ENCODE data around the gene ACTN1.
"Not testable (repeated sequence)": the region's sequence is repeated elsewhere in the genome, so short reads cannot be mapped to it uniquely, and the experiment has no call there.

ACTN1 gene

DNA sequence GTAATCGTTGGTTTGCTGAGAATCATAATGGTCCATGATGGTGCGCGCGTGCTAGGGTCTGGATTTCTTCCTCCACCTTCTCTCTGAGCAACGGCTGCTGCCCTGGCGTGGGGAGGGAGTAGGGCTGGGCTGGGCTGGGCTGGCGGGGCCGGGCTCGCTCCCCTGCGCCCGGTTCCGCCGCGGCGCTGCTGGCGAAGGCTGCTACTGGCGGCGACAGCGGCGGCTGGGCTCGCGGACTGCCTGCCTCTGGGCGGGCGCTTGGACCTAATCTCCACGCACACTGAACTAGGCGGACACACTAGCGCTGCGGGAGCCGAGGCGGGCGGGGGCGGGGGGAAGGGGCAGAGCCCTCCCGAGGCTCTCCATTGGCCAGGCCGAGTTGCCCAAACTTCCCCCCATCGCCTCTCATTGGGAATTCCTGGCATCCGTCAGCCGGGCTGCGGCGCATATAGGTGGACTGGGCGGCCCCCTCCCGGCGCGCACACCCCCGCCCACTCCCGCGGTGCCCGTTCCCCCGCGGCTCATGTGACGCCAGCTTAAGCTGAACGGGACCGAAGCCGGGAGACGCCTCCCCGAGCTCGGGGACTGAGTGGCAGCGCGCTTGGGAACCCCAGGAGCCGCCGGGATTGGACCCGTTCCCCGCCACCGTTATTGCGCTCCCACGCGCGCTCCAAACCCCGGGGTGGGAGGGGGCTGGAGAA is at the start of gene ACTN1:
ACTN1 (minus strand) TSS at position 282 of the 701 bp plus-strand sequence; CDS start at position 36, 246 bp downstream.
- in situ Hi-C loops (cut with MboI; ENCODE audit: low sequenced_read_pairs) = no loop called here

DNA sequence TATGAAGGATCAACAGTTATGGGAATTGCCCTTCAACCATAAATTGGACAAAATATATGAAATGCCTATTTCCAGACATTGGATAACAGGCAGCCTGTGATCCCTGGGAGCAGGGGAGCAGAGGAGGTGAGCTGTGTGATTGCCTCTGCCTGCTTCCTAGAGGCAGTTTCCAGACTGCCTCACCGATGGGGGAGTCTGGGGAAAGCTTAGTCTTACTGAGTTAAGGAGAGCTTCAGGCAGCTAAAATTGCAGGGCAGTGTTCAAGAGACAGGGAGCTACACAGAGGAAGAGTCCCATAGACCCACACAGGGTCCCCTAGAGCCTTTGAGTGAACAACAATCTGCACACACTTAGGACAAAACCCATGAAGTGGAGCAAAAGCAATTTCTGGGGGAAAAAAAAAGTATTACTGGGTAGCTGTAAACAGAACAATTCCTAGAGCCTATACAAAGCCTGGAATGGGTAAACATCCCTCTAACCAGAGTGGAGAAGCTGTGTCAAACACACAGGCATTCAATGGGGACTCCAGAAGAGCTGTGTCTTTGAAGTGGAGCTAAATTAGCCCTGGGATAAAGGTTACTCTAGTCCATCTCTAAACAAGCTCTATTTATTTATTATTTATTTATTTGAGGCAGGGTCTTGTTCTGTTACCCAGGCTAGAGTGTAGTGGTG is 48.3 kb upstream of the ACTN1 start:
- in situ Hi-C loops (cut with MboI; ENCODE audit: low sequenced_read_pairs) = no loop called here

- in situ Hi-C loops (cut with MboI; ENCODE audit: low sequenced_read_pairs) = no loop called here
Observed at GRCh38 chr14:69023035-69023434, 43.9 kb upstream of the ACTN1 start.

- in situ Hi-C loops (cut with MboI; ENCODE audit: low sequenced_read_pairs) = not testable (repeated sequence)
Observed at GRCh38 chr14:69022093-69022492, 43.0 kb upstream of the ACTN1 start.

DNA sequence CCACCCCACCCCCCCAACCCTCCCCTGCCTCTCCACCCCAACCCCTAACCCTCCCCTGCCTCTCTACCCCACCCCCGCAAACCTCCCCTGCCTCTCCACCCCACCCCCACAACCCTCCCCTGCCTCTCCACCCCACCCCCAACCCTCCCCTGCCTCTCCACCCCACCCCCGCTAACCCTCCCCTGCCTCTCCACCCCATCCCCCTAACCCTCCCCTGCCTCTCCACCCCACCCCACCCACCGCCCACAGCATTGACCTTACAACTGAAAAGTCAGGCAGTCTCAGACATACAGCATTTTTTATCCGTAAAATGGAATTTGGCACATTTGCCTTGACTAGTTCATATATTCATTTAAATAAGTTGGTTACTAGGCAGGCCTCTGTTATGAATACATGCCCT is 38.6 kb upstream of the ACTN1 start:
- in situ Hi-C loops (cut with MboI; ENCODE audit: low sequenced_read_pairs) = no loop called here

GRCh38 chr14:69014829-69015259 is 35.7 kb upstream of the ACTN1 start:
- in situ Hi-C loops (cut with MboI; ENCODE audit: low sequenced_read_pairs) = no loop called here

DNA sequence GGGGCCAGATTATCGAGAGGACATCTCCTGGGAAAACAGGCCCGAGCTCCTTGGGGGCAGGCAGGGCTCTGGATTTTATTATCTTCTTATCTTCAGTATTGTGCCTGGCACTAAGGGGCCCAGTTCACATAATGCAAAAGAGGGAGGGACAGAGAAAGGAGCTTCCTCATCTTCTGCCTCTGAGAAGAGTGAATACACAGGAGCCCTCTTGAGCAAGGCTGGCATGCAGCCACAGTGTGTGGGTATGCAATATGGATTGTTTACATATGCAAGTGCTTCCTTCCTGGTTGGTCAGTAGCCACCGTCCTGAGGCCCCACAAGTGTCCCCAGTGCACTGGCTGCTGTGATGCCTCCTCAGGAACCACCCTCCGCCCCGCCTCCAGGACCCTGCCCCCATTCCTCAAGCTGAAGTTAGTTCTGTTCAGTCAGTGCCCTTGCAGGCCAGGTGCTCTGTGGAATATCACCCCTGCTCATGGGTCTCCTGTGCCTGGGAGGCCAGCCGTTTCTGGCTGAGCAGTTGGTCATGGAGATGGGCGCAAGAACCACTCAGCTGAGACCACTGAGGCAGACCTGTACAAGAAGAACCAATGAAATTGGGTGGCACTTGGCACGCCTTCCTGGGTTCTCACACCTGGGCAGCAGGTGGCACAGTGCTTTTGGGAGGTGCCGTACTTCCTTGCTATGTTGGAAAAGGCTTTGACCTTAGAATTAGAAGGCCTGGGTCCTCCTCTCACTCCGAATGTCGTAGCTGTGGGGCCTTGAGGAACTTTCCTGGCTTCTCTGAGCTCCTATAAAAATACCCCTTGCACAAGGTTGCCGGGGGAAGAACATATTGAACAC is 35.1 kb upstream of the ACTN1 start:
- in situ Hi-C loops (cut with MboI; ENCODE audit: low sequenced_read_pairs) = no loop called here

DNA sequence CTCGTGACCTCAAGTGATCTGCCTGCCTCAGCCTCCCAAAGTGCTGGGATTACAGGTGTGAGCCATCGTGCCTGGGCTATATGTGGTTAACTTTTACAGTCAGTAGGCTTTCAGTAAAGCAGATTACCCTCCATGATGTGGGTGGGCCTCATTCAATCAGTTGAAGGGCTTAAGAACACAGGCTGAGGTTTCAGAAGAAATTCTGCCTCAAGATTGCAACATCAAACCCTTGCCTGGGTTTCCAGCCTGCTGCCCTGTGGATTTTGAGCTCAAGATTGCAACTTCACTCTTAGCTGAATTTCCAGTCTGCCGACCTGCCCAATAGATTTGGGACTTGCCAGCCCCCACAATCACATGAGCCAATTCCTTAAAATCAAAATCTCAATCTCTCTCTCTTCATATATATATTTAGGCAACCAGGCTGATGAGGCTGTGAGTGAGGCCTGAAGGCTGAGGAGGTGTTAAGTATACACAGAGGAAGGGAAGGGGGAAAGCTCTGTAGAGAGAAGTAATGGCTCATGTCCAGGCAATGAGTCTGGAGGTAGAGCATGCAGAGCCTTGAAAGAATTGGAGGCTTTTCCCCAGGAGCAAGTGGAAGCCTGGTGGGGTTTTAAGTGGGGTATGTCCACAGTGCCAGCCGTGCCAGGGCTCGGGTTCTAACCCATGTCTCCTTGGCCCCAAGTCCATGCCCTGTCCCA is 33.3 kb upstream of the ACTN1 start:
- in situ Hi-C loops (cut with MboI; ENCODE audit: low sequenced_read_pairs) = no loop called here

DNA sequence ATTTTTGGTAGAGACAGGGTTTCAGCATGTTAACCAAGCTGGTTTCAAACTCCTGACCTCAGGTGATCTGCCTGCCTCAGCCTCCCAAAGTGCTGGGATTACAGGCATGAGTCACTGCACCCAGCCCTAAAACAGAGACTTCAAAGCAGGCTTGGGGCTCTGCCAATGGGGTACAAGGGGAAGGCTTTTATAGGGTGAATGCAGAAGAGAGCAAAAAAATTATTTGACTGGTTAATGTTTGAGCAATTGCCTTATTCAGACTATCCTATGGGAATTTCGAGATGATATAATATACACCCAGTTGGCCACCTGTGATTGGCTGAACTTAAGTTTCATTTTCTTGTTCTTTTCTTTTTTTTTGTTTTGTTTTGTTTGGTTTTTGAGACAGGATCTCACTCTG is 31.5 kb upstream of the ACTN1 start:
- in situ Hi-C loops (cut with MboI; ENCODE audit: low sequenced_read_pairs) = no loop called here

DNA sequence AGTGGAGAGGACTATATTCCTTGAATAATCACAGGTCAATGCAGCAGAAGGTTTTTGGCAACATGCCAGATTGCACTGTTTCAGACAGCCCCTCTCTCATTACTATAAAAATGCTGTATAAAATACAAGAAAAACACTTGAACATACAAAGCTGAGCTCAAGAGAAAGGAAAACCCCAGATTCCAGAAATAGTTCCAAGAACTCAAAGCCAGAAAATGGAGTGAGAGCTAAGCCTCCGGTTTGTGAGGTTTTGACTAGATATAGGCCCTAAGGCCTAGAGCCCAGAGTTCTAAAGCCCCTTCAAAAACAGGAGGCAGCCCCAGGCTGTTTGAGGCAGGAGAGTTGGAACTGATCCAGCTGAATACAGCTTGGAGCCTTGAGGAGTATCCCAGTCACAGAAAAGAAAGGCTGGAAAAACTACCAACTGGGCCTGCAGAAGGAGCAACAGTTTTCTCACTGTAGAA is 29.4 kb upstream of the ACTN1 start:
- in situ Hi-C loops (cut with MboI; ENCODE audit: low sequenced_read_pairs) = no loop called here

DNA sequence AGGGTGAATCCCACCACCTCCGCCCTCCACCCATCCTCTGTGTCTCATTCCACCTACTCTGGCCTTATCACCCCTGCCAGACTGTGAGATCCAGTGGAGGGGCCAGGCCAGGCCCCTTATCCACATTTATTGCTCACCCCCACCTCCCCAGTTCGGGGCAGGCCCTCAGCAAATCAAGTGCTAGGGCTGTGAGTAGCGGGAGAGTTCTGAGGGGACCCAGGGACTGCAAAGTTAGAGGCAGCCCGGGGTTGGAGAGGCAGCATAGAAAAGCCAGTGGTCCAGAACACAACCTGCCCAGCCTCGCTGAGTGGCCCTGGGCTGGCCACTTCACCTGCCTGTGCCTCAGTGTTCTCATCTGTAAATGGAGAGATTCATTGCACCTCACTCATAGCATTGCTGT is 27.2 kb upstream of the ACTN1 start:
- in situ Hi-C loops (cut with MboI; ENCODE audit: low sequenced_read_pairs) = no loop called here

DNA sequence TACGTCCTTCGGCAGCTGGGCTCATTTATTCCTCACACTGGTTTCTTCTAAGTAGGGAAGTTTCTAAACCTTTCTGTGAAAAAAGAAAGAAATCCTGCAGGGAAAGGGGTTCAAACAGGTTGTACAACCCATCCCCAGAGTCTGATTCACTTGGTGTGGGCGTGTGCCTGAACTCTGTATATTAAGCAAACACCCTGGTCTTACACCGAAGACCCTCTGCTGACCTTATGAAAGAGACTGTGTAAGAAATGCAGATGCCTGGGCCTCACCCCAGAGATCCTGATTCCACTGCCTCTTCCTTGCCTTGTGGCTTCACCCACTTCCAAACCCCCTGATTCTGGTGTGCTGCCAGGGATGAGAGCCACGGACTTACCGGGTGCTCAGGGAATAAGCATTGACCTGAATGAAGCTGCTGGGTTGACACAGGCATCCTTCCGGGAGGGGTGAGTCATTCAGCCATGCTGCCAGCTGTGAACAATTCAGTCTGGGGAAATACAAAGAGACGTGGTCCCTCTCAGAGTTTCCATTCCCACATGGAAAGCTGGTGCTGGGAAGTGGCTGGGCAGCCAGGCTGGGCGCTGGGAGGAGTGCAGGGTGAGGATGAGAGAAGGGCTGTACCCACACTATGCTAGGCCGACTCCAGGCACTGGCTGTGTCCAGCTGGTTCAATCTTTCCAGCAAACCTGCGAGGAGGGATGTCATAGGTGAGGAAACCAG is 26.5 kb upstream of the ACTN1 start:
- in situ Hi-C loops (cut with MboI; ENCODE audit: low sequenced_read_pairs) = no loop called here

DNA sequence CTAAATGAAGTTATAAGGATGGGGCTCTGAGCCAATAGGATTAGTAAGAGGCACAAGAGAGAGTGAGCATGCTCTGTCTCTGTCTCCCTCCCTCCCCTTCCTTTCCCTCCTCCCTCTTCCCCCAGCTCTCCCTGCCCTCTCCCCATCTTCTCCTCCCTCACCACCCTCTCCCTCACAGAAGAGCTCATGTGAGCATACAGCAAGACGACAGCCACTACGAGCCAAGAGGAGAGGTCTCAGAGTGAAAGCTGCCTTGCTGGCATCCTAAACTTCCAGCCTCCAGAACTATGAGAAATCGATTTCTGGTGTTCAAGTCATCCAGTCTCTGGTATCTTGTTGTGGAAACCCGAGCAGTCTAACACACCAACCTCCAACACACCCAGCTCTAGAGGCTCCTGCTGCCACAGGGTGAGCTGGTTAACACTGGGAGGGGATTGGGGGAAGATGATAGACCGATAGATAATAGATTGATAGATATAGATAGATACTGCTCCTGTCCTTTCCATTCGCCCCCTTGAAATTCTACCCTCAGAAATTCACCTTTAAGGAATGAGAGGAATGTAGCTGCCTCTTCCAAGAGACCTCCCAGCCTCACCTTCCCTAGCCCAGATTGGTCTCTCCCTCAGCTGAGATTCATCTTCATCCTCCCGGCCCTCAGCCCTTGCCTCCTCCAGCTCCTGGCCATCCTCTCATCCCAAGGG is 25.8 kb upstream of the ACTN1 start:
- in situ Hi-C loops (cut with MboI; ENCODE audit: low sequenced_read_pairs) = no loop called here

GRCh38 chr14:69003626-69004025 is 24.5 kb upstream of the ACTN1 start:
- in situ Hi-C loops (cut with MboI; ENCODE audit: low sequenced_read_pairs) = no loop called here

DNA sequence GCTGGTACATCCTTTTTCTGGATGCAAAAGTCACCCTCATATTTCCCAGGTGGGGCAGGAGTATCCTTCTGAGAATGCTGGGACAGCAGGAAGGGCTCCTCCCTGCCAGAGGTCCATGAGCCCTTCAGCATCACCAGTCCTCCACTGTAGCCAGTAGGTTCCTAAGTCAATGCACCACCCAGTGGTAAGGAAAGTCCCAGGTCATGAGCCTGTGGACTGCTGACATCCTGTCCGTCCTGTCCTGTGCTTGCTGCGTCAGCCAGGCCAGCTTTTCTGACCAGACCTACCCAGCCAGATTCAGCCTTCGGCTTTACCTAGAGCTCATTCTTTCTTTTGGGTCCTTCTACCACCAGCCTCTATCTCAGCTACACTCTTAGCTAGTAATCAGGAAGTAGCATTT is 23.0 kb upstream of the ACTN1 start:
- in situ Hi-C loops (cut with MboI; ENCODE audit: low sequenced_read_pairs) = no loop called here

- in situ Hi-C loops (cut with MboI; ENCODE audit: low sequenced_read_pairs) = no loop called here
Observed at GRCh38 chr14:69001375-69001774, 22.3 kb upstream of the ACTN1 start.

DNA sequence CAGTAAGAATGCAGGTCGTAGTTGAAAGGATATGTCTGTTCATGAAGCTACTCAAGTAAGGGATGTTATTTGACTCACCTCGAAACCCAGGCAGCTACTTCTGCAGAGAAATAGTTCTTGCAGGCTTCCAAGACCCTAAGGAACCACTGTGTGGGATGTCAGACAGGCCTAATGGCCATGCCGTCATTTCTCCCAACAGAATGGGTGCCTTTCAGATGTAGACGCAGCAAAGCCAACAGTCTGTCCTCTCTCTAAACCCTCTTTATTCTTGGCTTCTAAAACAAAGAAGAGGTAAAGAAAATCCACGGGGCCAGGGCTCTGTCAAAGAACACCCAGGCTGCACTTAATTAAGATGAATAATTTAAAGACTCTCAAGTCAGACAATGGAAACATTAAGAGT is 19.0 kb upstream of the ACTN1 start:
- in situ Hi-C loops (cut with MboI; ENCODE audit: low sequenced_read_pairs) = no loop called here

DNA sequence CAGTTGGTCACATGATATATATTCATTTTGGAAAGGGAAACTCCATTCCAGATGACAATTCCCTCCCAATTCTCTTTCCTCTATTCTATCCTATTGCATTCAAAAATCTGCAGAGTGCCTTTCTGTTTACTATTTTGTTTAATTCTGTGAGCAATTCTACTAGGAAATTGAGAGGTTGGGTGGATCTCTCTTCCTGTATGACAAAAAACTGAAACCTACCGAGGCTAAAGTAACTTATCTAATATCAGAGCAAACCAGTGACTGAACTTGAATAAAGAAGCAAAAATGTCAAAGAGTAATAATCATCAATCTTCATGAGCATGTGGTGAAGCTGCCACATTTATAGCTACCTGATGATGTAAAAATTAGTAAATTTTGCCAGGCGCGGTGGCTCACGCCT is 16.6 kb upstream of the ACTN1 start:
- in situ Hi-C loops (cut with MboI; ENCODE audit: low sequenced_read_pairs) = no loop called here

DNA sequence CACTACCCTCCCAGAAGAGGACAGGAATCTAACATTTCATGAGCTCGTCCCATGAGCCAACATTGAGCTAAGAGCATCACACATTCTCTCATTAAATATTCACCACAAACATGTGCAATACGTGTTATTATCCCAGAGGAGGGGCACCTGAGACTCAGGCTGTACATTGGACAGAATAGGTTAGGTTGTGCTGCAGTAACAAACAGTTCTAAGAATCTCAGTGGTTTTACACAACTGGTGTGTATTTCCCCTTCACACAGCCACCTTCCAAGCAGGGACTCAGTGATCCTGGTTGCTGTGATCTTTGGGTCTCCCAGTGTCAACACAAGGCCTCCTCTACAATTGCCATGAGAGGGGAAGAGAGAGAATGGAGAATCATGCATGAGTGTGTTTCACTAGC is 15.0 kb upstream of the ACTN1 start:
- in situ Hi-C loops (cut with MboI; ENCODE audit: low sequenced_read_pairs) = no loop called here

DNA sequence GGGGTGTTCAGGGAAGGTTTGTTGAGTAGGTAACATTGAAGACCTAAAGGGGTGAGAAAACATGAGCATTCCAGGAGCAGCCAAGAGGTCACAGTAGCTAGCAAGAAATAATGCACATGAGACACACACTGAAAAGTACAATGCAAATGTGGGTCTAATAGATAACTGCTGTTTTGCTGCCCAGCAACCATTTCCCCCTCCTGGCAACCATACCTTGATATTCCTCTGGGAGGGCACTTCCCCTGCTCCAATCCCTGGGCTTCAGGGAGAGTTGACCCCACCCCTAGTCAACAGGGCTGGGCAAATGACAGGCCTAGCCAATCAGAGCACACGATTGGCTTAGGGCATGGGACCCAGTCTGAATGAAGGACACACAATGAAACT is 8.5 kb upstream of the ACTN1 start:
- in situ Hi-C loops (cut with MboI; ENCODE audit: low sequenced_read_pairs) = no loop called here

All from HL-60/S4 (cell line).